RWPE1 (cell line): ENCODE results near the gene TSC2.
A peak's percentile ranks its signal among the peaks of the same experiment; 100 is the strongest.

Experiments
- CTCF ChIA-PET: fragments of 350-600 bp; sonication (Branson Sonifier 250); formaldehyde crosslinking; extraction: SDS; loops from one replicate; lab custom pipeline; 2021; lab: Yijun Ruan, JAX
- POLR2A ChIA-PET: fragments of 400-600 bp; formaldehyde crosslinking; extraction: SDS; loops from one replicate; lab custom pipeline; 2020; ENCODE audit warnings: antibody characterized with exemption; ENCODE audit not compliant: low non-redundant PET; lab: Yijun Ruan, JAX
- DNase-seq: peaks from one replicate; pipeline ENCODE4 v3.0.0; 2012; ENCODE audit warnings: low spot score
- H3K27ac ChIP-seq: fragments of 450-650 bp; 2 replicates; pipeline ENCODE4 v1.5.1; 2017
- CTCF ChIP-seq: fragments of 450-650 bp; conservative IDR thresholded peaks from 2 replicates; pipeline ENCODE4 v1.5.1; 2017; ENCODE audit warnings: low read depth, mild to moderate bottlenecking

The TSC2 gene

GRCh38 chr16:2001456-2002355, 46.1 kb upstream of the TSC2 start:
- POLR2A ChIA-PET: no interaction called here
- CTCF ChIA-PET: interaction anchor here (0.7 kb wide), 1 partner anchor 139 kb away, joined by 3 read pairs; no protein-coding TSS in a partner anchor
- DNase-seq: no peak

GRCh38 chr16:2002406-2003230, 45.2 kb upstream of the TSC2 start:
- POLR2A ChIA-PET: interaction anchor here (0.7 to 0.8 kb wide), 2 partner anchors 10 to 11 kb away, joined by 3 to 4 read pairs; no protein-coding TSS in a partner anchor

More at GRCh38 chr16:2001456-2002355, 46.1 kb upstream of the TSC2 start:
- TF ChIP-seq CTCF: no peak
- peak overlapping the region; percentile 98; the same call in 1 of the 2 replicates for H3K27ac ChIP-seq

GRCh38 chr16:2003231-2003826, 44.5 kb upstream of the TSC2 start:
- ChIA-PET POLR2A (interaction anchor here (0.8 kb wide), 1 partner anchor 10 kb away, joined by 4 read pairs; no protein-coding TSS in a partner anchor), CTCF (interaction anchor here (0.5 to 2.5 kb wide), 7 partner anchors 21 to 237 kb away, joined by 3 to 17 read pairs (median 4); no protein-coding TSS in a partner anchor)
- no peak for DNase-seq
- no peak for TF ChIP-seq CTCF
- peak overlapping the region; percentile 98 for H3K27ac ChIP-seq

More at GRCh38 chr16:2002406-2003230, 45.2 kb upstream of the TSC2 start:
- no peak for TF ChIP-seq CTCF
- CTCF ChIA-PET: interaction anchor here (0.5 to 2.5 kb wide), 5 partner anchors 20 to 238 kb away, joined by 3 to 17 read pairs (median 3); no protein-coding TSS in a partner anchor
- H3K27ac ChIP-seq: peak overlapping the region; percentile 98
- DNase-seq: no peak

GRCh38 chr16:2003827-2004641, 43.8 kb upstream of the TSC2 start:
- ChIA-PET POLR2A (no interaction called here), CTCF (interaction anchor here (0.5 to 2.5 kb wide), 12 partner anchors 21 to 202 kb away, joined by 3 to 17 read pairs (median 4); no protein-coding TSS in a partner anchor)
- TF ChIP-seq CTCF: peak; percentile 88
- peak; percentile 59 for DNase-seq
- peak overlapping the region; percentile 98 for H3K27ac ChIP-seq

- POLR2A ChIA-PET: interaction anchor here (0.7 kb wide), 1 partner anchor 12 kb away, joined by 3 read pairs; no protein-coding TSS in a partner anchor
- peak overlapping the region; percentile 98 for H3K27ac ChIP-seq
Observed at GRCh38 chr16:2004795-2005517, 42.8 kb upstream of the TSC2 start.

More at GRCh38 chr16:2004795-2005517, 42.8 kb upstream of the TSC2 start:
- no peak for TF ChIP-seq CTCF
- no peak for DNase-seq
- CTCF ChIA-PET: interaction anchor here (0.6 to 2.5 kb wide), 4 partner anchors 136 to 202 kb away, joined by 3 to 17 read pairs (median 4); no protein-coding TSS in a partner anchor
